COLO668 (cell line): Measurements from ENCODE around the gene NOP10.
A peak's percentile ranks its signal among the peaks of the same experiment; 100 is the strongest.

ENCODE experiments used
- DNase-seq: peaks from one replicate; lab custom pipeline; 2025; ENCODE audit not compliant: unreplicated experiment; lab: John Stamatoyannopoulos, UW

The NOP10 gene

DNA sequence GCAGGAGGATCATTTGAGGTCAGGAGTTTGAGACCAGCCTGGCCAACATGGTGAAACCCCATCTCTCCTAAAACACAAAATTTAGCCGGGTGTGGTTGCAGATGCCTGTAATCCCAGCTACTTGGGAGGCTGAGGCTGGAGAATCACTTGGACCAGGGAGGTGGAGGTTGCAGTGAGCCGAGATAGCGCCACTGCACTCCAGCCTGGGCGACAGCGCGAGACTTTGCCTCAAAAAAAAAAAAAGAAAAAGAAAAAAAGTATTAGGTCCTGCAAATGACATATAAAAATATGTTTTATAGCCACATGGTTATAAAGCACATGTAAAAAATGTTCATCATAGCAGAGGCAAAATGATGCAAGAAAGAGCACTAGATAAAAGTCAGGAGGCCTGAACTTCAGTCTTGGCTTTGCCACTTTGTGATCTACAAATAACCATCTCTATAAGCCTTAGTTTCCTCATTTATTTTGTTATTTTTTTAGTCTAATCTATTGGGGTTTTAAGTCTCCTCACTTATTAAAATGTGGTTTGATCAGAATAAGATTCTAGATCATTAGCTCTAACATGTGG, 10.3 kb downstream of the NOP10 start:
- no peak for DNase-seq

DNA sequence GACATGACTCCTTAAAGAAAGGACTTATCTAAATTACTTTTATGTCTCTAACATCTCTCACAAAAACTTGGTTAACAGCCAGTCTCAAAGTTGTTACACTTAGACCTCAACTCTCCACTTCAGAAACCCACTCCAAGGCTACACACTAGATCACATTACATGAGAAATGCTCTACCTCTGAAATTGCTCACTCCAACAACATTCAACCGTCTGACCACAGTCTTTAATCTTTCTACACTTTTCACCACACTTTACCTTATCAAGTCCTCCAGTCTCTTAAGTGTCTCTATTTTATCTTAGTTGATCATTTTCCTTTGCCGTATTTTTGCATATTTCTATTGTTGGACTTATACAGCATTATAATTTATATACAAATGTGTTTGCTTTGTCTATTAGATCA, 11.1 kb downstream of the NOP10 start:
- no peak for DNase-seq

DNA sequence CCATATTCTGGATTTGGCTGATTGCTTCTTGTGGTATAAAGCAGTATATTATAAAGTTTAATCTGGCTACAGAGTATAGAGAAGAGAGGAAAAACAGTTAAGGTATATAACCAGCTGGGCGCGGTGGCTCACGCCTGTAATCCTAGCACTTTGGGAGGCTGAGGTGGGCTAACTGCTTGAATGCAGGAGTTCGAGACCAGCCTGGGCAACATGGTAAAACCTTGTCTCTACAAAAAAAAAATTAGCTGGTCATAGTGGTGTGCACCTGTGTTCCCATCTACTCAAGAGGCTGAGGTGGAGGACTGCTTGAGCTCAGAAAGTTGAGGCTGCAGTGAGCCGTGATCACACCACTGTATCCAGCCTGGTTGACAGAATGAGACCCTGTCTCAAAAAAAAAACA, 12.7 kb downstream of the NOP10 start:
- no peak for DNase-seq

DNA sequence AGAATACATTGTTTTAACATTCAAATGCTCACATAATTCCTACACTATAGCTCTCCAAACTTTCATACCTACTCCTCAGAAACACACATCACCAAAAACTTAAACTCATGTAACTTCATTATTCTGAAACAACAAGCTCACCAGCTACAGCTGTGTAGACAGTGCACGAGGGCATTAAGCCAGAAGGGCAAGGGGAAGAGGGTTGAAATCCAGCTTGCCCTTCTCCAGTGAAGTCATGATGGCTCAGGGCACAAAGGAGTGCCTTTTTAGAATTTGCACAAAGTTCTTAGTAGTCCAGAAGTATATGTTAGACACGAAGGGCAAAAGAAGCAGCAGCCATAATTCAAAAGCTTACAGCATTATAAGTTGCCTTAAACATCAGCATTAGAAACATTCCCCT, 13.9 kb downstream of the NOP10 start:
- DNase-seq: no peak

DNA sequence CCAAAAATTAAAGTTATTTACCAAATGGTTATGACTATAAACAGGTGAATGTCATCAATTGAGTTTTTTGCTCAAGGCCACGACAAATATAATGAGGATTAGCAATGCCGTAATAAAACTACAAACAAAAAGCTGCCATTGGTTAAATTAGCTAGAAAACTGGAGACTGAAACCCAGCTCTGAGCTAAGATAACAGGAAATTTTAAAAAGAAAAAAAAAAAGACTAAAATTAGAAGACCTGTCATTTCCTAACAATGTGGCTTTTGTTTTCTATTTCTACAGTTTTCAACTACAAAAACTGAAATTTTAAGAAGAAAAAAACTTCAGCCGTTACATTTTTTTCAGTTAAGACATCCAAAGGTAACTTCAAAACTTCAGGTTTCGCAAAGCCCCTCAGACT, 15.0 kb downstream of the NOP10 start:
- no peak for DNase-seq

DNA sequence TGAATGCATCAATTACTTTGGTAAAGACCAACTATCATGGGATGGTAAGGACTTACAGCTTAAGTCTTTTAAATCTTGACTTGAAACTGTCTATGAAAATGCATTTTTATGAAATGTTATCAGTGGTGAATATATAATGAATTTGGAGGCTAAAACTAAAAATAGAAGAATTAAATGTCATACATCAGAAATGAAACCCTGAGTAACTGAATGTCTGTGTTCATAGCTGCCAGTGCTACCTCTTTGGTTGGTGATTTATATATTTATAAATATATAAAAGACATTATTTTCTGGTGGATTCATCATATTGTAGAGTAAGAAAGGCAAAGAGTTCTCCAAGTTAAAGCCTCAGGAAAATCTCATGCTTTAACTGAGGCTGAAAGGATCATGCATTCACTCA, 17.6 kb downstream of the NOP10 start:
- DNase-seq: no peak

DNA sequence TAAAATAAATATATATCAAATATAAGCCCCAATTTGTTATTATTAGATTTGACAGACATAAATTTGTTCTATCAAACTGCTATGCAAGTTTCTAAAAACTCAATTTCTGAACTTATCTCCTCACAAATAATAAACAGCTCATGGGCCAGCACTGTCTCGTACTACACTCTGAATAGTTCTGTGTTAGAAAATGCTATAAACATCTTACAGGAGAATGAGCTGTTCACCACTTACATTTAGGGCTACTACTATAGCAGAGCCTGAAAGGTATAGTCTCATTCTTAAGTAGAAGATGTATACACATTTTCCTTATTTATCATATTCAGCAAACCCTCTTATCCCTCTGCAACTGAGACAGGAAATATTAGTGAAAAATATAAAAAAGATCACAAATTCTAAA, 18.0 kb downstream of the NOP10 start:
- DNase-seq: no peak

DNA sequence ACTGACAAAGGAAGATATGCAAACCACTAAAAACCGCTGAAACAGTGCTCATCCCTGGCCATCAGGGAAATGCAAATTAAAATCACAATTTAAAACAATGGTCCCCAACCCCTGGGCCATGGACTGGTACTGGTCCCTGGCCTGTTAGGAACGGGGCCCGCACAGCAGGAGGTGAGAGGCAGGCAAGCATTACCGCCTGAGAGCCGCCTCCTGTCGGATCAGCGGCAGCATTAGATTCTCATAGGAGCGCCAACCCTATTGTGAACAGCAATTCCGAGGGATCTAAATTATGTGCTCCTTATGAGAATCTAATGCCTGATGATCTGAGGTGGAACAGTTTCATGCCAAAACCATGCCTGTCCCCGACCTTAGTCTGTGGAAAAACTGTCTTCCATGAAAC, 19.7 kb downstream of the NOP10 start:
- DNase-seq: no peak

DNA sequence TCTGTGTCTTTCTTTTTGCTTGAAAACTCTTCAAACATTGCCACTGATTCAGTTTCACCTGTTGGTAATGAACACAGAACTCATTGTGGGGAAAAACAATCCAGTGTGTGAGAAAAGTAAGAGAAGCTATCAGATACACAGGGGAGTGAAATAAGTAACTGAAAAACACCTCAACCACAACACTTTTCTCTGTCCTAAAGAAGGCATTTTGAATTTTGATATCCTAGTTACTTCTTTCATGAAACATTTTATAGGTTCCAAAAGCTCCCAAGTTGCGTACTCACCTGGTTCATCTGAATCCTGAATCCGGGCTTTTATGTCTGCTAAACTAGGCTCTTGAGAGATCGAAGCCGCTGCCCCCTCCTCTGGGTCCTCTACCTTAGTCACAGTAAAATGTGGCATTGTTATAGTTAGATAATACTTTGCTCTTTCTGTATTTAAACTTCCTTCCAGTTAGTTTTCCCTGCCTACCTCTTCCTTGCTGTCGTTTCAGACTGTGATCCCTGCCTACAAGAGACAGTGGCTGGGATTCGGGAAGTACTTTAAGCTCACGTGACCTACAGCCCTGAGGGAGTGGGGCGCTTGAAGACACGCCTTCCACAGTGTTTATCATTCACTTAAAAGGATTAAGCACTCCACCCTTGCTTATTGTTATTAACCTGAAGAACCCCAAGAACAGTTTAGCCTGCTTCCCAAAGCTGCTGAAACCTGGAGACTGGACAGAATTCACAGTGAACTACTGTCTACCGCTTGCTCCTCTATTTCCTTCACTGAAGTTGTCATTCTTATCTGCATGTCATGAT, 24.5 kb downstream of the NOP10 start:
- peak; percentile 45 for DNase-seq

DNA sequence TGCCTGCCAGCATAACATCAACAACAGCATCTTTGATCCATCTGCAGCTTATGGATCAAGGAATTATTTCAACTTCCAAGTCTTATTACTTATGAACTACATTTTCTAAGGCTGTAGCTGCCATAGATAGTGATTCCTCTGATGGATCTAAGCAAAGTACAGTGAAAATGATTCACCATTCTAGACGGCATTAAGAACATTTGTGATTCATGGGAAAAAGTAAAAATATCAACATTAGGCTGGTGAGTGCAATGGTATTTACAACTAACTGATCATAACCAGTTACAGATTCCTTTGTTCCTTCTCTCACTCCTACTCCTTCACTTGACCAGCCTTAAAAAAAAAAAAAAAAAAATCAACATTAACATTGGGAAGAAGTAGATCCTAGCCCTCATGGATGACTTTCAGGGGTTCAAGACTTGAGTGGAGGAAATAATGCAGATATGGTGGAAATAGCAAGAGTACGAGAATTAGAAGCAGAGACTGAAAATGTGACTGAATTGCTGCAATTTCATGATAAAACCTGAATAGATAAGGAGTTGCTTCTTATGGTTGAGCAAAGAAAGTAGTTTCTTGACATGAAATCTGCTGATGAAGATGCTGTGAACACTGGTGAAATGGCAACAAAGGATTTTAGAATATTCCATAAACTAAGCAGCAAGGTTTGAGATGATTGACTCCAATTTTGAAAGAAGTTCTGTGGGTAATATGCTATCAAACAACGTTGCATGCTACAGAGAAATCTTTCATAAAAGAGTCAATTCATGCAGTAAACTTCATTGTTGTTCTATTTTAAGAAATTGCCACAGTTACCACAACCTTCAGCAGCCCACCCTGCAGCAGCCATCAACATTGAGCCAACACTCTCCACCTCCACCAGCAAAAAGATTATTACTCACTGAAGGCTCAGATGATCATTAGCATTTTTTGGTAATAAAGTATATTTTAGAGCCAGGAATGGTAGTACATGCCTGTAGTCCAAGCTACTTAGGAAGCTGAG, 28.1 kb downstream of the NOP10 start:
- no peak for DNase-seq

DNA sequence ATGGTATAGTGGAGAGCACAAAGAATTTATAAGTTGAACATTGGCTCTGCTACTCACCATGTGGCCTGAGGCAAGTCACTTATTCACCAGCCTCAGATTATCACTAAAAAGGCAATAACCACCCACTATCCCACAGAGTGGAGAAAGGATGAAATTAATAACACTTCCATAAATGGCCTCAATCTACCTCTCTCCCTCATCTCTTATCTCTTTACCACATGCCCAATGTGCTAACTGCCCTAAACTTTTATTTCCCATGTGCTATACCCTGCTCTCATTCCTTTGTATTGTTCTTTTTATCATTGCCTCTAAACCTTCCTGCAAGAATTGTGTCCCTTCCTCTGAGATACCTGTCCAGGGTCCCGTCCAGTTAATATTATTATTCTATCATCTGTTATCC, 31.4 kb downstream of the NOP10 start:
- DNase-seq: no peak

DNA sequence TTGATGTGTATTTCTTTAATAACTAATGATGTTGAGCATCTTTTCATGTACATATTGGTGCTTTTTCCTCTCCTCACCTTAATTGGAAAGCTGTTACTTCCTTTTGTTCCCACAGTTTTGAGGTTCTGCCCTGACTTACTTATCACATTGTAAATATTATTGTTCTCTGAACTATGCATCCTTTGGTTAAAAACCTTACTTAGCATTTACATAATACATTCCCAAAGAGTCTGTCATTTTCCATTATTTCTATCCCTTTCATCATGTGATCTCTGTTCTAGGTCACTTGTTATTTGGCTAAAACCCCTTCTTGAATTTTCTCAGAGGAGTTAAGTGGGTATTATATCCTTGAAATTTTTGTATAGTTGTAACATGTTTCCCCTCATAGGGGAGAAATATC, 38.3 kb downstream of the NOP10 start:
- no peak for DNase-seq

DNA sequence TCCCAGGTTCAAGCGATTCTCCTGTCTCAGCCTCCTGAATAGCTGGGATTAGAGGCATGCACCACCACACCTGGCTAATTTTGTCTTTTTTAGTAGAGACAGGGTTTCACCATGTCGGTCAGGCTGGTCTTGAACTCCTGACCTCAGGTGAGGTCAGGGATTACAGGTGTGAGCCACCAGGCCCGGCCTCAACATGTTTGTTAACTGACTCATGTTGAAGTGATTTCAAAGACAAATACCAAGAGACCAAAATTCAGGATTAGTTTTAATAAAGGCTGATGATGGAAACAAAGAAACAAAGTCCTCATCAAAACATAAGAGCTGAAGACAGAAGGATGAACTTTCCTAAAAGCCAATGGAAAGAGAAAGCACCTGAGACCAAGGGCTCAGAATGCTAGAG, 41.9 kb downstream of the NOP10 start:
- DNase-seq: no peak

DNA sequence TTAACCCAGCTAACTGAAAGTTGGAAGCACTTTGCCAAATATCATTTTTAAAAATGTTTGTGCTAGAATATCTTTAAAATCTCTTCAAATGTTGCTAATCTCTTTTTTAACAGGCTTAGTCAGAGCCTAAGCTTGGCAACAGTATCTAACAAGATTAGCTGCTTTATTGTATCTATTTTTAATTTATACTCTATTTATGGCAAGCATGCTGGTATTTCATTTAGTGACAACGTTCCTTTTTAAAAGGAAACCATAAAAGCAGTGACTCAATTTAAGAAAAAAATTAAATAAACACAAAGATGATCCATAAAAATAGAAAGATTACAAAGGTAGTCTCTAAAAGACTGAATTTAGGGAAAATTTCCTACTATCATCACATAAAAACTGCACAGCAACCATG, 45.9 kb downstream of the NOP10 start:
- DNase-seq: no peak

DNA sequence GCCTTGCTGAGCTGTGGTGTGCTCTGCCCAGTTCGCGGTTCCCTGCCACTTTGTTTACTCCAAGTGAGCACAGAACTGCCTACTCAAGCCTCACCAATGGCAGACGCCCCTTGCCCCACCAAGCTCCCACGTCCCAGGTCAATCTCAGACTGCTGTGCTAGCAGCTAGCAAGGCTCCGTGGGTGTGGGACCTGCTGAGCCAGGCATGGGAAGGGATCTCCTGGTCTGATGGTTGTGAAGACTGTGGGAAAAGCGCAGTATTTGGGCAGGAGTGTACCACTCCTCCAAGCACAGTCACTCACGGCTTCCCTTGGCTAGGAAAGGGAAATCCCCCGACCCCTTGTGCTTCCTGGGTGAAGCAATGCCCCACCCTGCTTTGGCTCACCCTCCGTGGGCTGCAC, 50.3 kb downstream of the NOP10 start:
- no peak for DNase-seq
